GM12878 (cell line): ENCODE results near the gene KISS1R. TPM values are rescaled to one million over a fixed set of nuclear protein-coding genes. Genes with fewer than 3 reads are reported as not detected.

Experiments used
- ATAC-seq: fragments of 200-7000 bp; cut with Tn5 transposase; 3 replicates; pipeline ENCODE4 v1.9.1; 2020; ENCODE audit warnings: mild to moderate bottlenecking, moderate library complexity
- BruUV-seq: library from RNA; stranded (reverse); fragments of 400-500 nt; replicated peaks from 2 replicates; lab custom pipeline; 2021; lab: Mats Ljungman, UMichigan
- CTCF ChIA-PET: fragments of 300-600 bp; sonication (Branson Sonifier 250); formaldehyde crosslinking; extraction: SDS; loops from one replicate; lab custom pipeline; 2021; ENCODE audit warnings: inconsistent platforms; lab: Yijun Ruan, JAX
- POLR2A ChIA-PET: fragments of 350-600 bp; formaldehyde crosslinking; extraction: SDS; loops from one replicate; lab custom pipeline; 2021; ENCODE audit warnings: inconsistent platforms; lab: Charles Lee
- RAD21 ChIA-PET: fragments of 300-600 bp; sonication (Branson Sonifier 250); formaldehyde crosslinking; loops from one replicate; lab custom pipeline; 2023; ENCODE audit warnings: antibody characterized with exemption; ENCODE audit not compliant: unreplicated experiment; lab: Charles Lee
- SMC1A ChIA-PET: fragments of 300-600 bp; sonication (Branson Sonifier 250); formaldehyde crosslinking; loops from one replicate; lab custom pipeline; 2023; ENCODE audit not compliant: unreplicated experiment, uncharacterized antibody; lab: Charles Lee
- DNase-seq: peaks from one replicate; pipeline ENCODE4 v3.0.0-alpha.2; 2011; ENCODE audit warnings: low read depth, low spot score
- FAIRE-seq: peaks from 3 replicates; lab custom pipeline; 2011; peaks lifted over from hg19 to GRCh38; lab: Jason Lieb, UNC
- H2AFZ ChIP-seq: 2 replicates; pipeline ENCODE4 v1.6.0; 2011; ENCODE audit warnings: low read depth, low read length, control low read depth; ENCODE audit not compliant: control insufficient read depth
- H3K27ac ChIP-seq: 2 replicates; pipeline ENCODE4 v1.5.1; 2011; ENCODE audit warnings: control low read depth; ENCODE audit not compliant: control insufficient read depth, insufficient read depth
- H3K27me3 ChIP-seq, 2 experiments: replicated peaks in 1 of 2; 2 replicates each; pipeline versions ENCODE4 v1.6.0 to v1.6.1; 2011; ENCODE audit warnings: low read length in 1 of 2; ENCODE audit not compliant: control insufficient read depth in 2 of 2, insufficient read depth in 2 of 2
- H3K36me3 ChIP-seq, 2 experiments: 2 replicates each; pipeline ENCODE4 v1.5.1; 2011; ENCODE audit warnings: low read length in 1 of 2; ENCODE audit not compliant: control insufficient read depth in 2 of 2, insufficient read depth in 2 of 2
- H3K4me1 ChIP-seq: 2 replicates; pipeline ENCODE4 v1.6.1; 2011; ENCODE audit warnings: mild to moderate bottlenecking, low read length, moderate library complexity, mixed read lengths; ENCODE audit not compliant: control insufficient read depth, insufficient read depth
- H3K4me2 ChIP-seq: 2 replicates; pipeline ENCODE4 v1.6.0; 2011; ENCODE audit warnings: control low read depth; ENCODE audit not compliant: control insufficient read depth, insufficient read depth
- H3K4me3 ChIP-seq: fragments of 200-600 bp; sonication (generic); 2 replicates; pipeline ENCODE4 v1.5.1; 2016
- H3K79me2 ChIP-seq: 2 replicates; pipeline ENCODE4 v1.6.0; 2011; ENCODE audit warnings: low read length; ENCODE audit not compliant: control insufficient read depth, insufficient read depth
- H3K9ac ChIP-seq: 2 replicates; pipeline ENCODE4 v1.8.0; 2011; ENCODE audit warnings: low read length, control low read depth, mixed read lengths; ENCODE audit not compliant: control insufficient read depth, insufficient read depth
- H3K9me3 ChIP-seq: replicated peaks from 3 replicates; pipeline ENCODE4 v1.5.1; 2011; ENCODE audit warnings: mild to moderate bottlenecking, low read length; ENCODE audit not compliant: control insufficient read depth, insufficient read depth
- H4K20me1 ChIP-seq: 2 replicates; pipeline ENCODE4 v1.6.0; 2011; ENCODE audit not compliant: control insufficient read depth, insufficient read depth
- CEBPB ChIP-seq, 2 experiments: fragments of 150-350 bp in 1 of 2; IDR thresholded peaks; 2 replicates each; pipeline ENCODE4 v1.6.1; 2012 to 2014; ENCODE audit warnings: low read depth in 2 of 2, low read length in 2 of 2, borderline replicate concordance in 1 of 2, inconsistent platforms in 1 of 2
- EZH2 ChIP-seq: IDR thresholded peaks from 2 replicates; pipeline ENCODE4 v1.6.1; 2012; ENCODE audit warnings: low read depth, mild to moderate bottlenecking, control low read depth, inconsistent platforms, low read length, borderline replicate concordance; ENCODE audit not compliant: control insufficient read depth
- GABPA ChIP-seq: IDR thresholded peaks from 2 replicates; pipeline ENCODE4 v1.6.1; 2014; ENCODE audit warnings: antibody characterized with exemption, low read depth, mild to moderate bottlenecking, inconsistent platforms
- GATAD2B ChIP-seq: fragments of 450-650 bp; conservative IDR thresholded peaks from 2 replicates; pipeline ENCODE4 v1.6.1; 2017; ENCODE audit warnings: low read depth, mild to moderate bottlenecking, moderate library complexity
- NBN ChIP-seq: fragments of 450-650 bp; IDR thresholded peaks from 2 replicates; pipeline ENCODE4 v1.6.1; 2016
- NFYA ChIP-seq: IDR thresholded peaks from 2 replicates; pipeline ENCODE4 v1.6.1; 2011; ENCODE audit warnings: low read depth, mild to moderate bottlenecking, low read length, improper control_type of control experiment, borderline replicate concordance
- POLR2A ChIP-seq: IDR thresholded peaks from 2 replicates; pipeline ENCODE4 v1.6.1; 2011; ENCODE audit warnings: low read depth, mild to moderate bottlenecking, low read length
- POLR2AphosphoS5 ChIP-seq: IDR thresholded peaks from 2 replicates; pipeline ENCODE4 v1.6.1; 2011; ENCODE audit warnings: mild to moderate bottlenecking, low read length, inconsistent platforms
- RB1 ChIP-seq: fragments of 450-650 bp; formaldehyde crosslinking; IDR thresholded peaks from 2 replicates; pipeline ENCODE4 v1.6.1; 2017; ENCODE audit warnings: mild to moderate bottlenecking, borderline replicate concordance
- SREBF2 ChIP-seq: IDR thresholded peaks from 2 replicates; pipeline ENCODE4 v1.6.1; 2012; ENCODE audit warnings: mild to moderate bottlenecking, low read length
- STAT1 ChIP-seq: fragments of 450-650 bp; conservative IDR thresholded peaks from 2 replicates; pipeline ENCODE4 v1.6.1; 2014; ENCODE audit warnings: antibody characterized with exemption, mild to moderate bottlenecking
- TCF12 ChIP-seq: IDR thresholded peaks from 2 replicates; pipeline ENCODE4 v1.6.1; 2011; ENCODE audit warnings: low read depth, mild to moderate bottlenecking, low read length
- ZNF217 ChIP-seq: fragments of 450-650 bp; IDR thresholded peaks from 2 replicates; pipeline ENCODE4 v1.6.1; 2017; ENCODE audit warnings: antibody characterized with exemption, mild to moderate bottlenecking
- ZNF384 ChIP-seq: IDR thresholded peaks from 2 replicates; pipeline ENCODE4 v1.6.1; 2012; ENCODE audit warnings: low read depth, mild to moderate bottlenecking, low read length, improper control_type of control experiment, borderline replicate concordance
- WGBS: methylation state at CpG from one replicate; pipeline ENCODE4 v1.1.6; 2016; ENCODE audit warnings: low lambda C conversion rate; ENCODE audit not compliant: insufficient replicate concordance, insufficient coverage; ENCODE audit errors: missing lambda C conversion rate; 5-methylcytosine and 5-hydroxymethylcytosine counted together
- in situ Hi-C: fragments of 300-500 bp; cut with MboI; formaldehyde crosslinking; loops from 9 replicates; pipeline ENCODE4 v1.14.3; 2018; ENCODE audit warnings: mixed read lengths
- intact Hi-C: fragments of 100-400 bp; cut with micrococcal nuclease; formaldehyde crosslinking; loops from one replicate; pipeline ENCODE4 v1.14.2; 2022; ENCODE audit not compliant: unreplicated experiment
- polyA plus RNA-seq, 11 experiments: library from polyadenylated mRNA; depleted of rRNA in 4 of 11; unstranded in 6 of 11; stranded (reverse) in 5 of 11; fragments of >200 nt; fragmentation: Nextera tagmentation in 4 of 11; fragmentation: Illumina TruSeq in 1 of 11; extraction: Ambion mirVana in 4 of 11; extraction: Trizol in 1 of 11; gene quantifications; 1 replicate in 1 of 11; 2 replicates in 10 of 11; pipeline versions ENCODE4 v1.2.1 to v1.2.3, GENCODE V29; 2011 to 2016; ENCODE audit warnings: inconsistent platforms in 2 of 11, missing spikeins in 2 of 11, low read depth in 1 of 11
- total RNA-seq, 4 experiments: library from RNA; depleted of rRNA in 3 of 4; stranded (reverse); fragments of >200 nt in 3 of 4; fragmentation: Illumina TruSeq in 1 of 4; extraction: Trizol in 1 of 4; gene quantifications; 2 replicates each; pipeline versions ENCODE4 v1.2.1 to v1.2.3, GENCODE V29; 2013 to 2021
- TF ChIP-seq, protein P1 (sequence below): IDR thresholded peaks from 2 replicates; pipeline ENCODE4 v1.6.1; 2012; ENCODE audit warnings: low read length, inconsistent platforms
- TF ChIP-seq, protein P2 (sequence below): IDR thresholded peaks from 2 replicates; pipeline ENCODE4 v1.6.1; 2012; ENCODE audit warnings: low read depth, low read length, improper control_type of control experiment
- TF ChIP-seq, protein P3 (sequence below): IDR thresholded peaks from 2 replicates; pipeline ENCODE4 v1.6.1; 2011; ENCODE audit warnings: mild to moderate bottlenecking, low read depth, low read length, moderate library complexity; ENCODE audit not compliant: insufficient replicate concordance
- TF ChIP-seq, protein P4 (sequence below): fragments of 450-650 bp; IDR thresholded peaks from 2 replicates; pipeline ENCODE4 v1.6.1; 2016; ENCODE audit warnings: mild to moderate bottlenecking, moderate library complexity, borderline replicate concordance

The KISS1R gene
- total and polyA plus RNA-seq, 10 of the 15 experiments (the other 5 are each of a cell fraction or from before 2014, with no cell fraction given): 0.13 to 2.7 (median 1.4) TPM; not detected in 3

DNA sequence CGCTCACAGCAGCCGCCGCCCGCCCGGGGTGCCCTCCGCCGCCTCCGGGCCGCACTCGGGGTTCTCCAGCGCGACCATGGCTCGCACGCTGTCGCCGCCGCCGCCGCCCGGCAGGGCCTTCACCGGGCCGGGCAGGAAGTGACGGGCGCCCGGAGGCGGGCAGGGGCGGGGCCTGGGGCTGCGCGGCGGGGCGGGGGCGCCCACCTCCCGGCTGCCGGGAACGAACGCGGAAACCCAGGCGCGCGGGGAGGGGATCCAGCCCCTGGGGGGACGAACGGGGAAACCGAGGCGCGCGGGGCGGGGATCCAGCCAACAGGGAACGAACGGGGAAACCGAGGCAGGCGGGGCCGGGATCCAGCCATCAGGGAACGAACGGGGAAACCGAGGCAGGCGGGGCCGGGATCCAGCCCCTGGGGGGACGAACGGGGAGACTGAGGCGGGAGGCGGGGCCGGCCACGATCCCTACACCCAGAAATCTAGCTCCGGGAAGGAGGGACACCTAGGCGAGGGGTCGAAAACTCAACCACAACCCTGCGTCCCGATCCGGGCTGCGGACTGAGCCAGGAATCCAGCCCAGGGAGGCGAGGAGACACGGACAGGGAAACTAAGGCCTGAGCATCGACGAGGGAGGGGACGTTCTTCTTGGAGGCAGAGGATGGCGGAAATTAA, 3.9 kb upstream of the KISS1R start, which contains the start of gene R3HDM4:
Gene R3HDM4, minus strand, starts transcription at position 140 of the 669 bp plus-strand sequence. Its CDS starts 62 bp downstream, at position 78.
- DNase-seq: no peak
- ChIA-PET CTCF (no interaction called here), POLR2A (interaction anchor here (0.6 kb wide), 1 partner anchor 50 kb away, joined by 3 read pairs; no protein-coding TSS in a partner anchor), SMC1A (no interaction called here), RAD21 (no interaction called here)
- H3K27ac ChIP-seq: peak within 1 kb of the TSS; percentile 77
- intact Hi-C loops (no loop called here), in situ Hi-C loops (no loop called here)
- peak; percentile 73 for ATAC-seq
- 3% methylated on average over 15 of the region's 76 CpGs for WGBS
- H3K27me3 ChIP-seq: peaks cover 0 to 2% of the 10 kb centered on the region in 2 experiments; a peak in 1 of 4 replicates
- FAIRE-seq: no peak
- peaks cover 25% of the 10 kb centered on the region for H3K4me1 ChIP-seq
- no peaks in the 10 kb centered on the region for H3K9me3 ChIP-seq
- BruUV-seq: TSS peak; percentile 86
- peak within 1 kb of the TSS; percentile 89 for H3K9ac ChIP-seq
- H4K20me1 ChIP-seq: no peaks in the 10 kb centered on the region
- H3K36me3 ChIP-seq: no peaks in the 10 kb centered on the region
- H3K4me3 ChIP-seq: peak within 1 kb of the TSS; percentile 83
- peak within 1 kb of the TSS; percentile 95 for H3K4me2 ChIP-seq
- peak within 1 kb of the TSS; percentile 90 for H2AFZ ChIP-seq
- peaks cover 13% of the 10 kb centered on the region for H3K79me2 ChIP-seq
- no peak for TF ChIP-seq EZH2
- peak; percentile 57; the same call in 1 of the 2 replicates for TF ChIP-seq GATAD2B
- TF ChIP-seq CEBPB (IDR thresholded peaks at IDR 0.05; ENCODE audit: borderline replicate concordance in 1 of 2, low read depth in 2 of 2, low read length in 2 of 2): no peak
- TF ChIP-seq, protein P1, sequence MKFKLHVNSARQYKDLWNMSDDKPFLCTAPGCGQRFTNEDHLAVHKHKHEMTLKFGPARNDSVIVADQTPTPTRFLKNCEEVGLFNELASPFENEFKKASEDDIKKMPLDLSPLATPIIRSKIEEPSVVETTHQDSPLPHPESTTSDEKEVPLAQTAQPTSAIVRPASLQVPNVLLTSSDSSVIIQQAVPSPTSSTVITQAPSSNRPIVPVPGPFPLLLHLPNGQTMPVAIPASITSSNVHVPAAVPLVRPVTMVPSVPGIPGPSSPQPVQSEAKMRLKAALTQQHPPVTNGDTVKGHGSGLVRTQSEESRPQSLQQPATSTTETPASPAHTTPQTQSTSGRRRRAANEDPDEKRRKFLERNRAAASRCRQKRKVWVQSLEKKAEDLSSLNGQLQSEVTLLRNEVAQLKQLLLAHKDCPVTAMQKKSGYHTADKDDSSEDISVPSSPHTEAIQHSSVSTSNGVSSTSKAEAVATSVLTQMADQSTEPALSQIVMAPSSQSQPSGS: no peak
- TF ChIP-seq NFYA: no peak
- TF ChIP-seq STAT1: no peak
- TF ChIP-seq NBN: peak; percentile 16; the same call in 1 of the 2 replicates
- TF ChIP-seq SREBF2: no peak
- TF ChIP-seq, protein P2, sequence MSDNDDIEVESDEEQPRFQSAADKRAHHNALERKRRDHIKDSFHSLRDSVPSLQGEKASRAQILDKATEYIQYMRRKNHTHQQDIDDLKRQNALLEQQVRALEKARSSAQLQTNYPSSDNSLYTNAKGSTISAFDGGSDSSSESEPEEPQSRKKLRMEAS: no peak
- TF ChIP-seq, protein P3, sequence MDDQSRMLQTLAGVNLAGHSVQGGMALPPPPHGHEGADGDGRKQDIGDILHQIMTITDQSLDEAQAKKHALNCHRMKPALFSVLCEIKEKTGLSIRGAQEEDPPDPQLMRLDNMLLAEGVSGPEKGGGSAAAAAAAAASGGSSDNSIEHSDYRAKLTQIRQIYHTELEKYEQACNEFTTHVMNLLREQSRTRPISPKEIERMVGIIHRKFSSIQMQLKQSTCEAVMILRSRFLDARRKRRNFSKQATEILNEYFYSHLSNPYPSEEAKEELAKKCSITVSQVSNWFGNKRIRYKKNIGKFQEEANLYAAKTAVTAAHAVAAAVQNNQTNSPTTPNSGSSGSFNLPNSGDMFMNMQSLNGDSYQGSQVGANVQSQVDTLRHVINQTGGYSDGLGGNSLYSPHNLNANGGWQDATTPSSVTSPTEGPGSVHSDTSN: no peak
- TF ChIP-seq ZNF384: no peak
- peak; percentile 81 for TF ChIP-seq POLR2A
- TF ChIP-seq POLR2AphosphoS5: no peak; the same call in 1 of the 2 replicates
- no peak for TF ChIP-seq RB1
- TF ChIP-seq ZNF217: no peak
- no peak for TF ChIP-seq TCF12
- TF ChIP-seq GABPA: no peak
- TF ChIP-seq, protein P4, sequence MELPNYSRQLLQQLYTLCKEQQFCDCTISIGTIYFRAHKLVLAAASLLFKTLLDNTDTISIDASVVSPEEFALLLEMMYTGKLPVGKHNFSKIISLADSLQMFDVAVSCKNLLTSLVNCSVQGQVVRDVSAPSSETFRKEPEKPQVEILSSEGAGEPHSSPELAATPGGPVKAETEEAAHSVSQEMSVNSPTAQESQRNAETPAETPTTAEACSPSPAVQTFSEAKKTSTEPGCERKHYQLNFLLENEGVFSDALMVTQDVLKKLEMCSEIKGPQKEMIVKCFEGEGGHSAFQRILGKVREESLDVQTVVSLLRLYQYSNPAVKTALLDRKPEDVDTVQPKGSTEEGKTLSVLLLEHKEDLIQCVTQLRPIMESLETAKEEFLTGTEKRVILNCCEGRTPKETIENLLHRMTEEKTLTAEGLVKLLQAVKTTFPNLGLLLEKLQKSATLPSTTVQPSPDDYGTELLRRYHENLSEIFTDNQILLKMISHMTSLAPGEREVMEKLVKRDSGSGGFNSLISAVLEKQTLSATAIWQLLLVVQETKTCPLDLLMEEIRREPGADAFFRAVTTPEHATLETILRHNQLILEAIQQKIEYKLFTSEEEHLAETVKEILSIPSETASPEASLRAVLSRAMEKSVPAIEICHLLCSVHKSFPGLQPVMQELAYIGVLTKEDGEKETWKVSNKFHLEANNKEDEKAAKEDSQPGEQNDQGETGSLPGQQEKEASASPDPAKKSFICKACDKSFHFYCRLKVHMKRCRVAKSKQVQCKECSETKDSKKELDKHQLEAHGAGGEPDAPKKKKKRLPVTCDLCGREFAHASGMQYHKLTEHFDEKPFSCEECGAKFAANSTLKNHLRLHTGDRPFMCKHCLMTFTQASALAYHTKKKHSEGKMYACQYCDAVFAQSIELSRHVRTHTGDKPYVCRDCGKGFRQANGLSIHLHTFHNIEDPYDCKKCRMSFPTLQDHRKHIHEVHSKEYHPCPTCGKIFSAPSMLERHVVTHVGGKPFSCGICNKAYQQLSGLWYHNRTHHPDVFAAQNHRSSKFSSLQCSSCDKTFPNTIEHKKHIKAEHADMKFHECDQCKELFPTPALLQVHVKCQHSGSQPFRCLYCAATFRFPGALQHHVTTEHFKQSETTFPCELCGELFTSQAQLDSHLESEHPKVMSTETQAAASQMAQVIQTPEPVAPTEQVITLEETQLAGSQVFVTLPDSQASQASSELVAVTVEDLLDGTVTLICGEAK: no peak
